ENCODE measurements around the gene CHRNA3.

Gene CHRNA3

GRCh38 chr15:78620527-78621421 lies at the start of gene CHRNA3:
Gene CHRNA3, minus strand, starts transcription at chr15:78620996. Its CDS starts 202 bp downstream, at chr15:78620794.
- Histone ChIP-seq H3K4me3 (peak within 1 kb of the TSS; percentile 9 to 43 (median 16)), H3K27ac (no peak within 1 kb of the TSS)

GRCh38 chr15:78668987-78669386 lies 48.2 kb upstream of the CHRNA3 start:
- Histone ChIP-seq H3K4me3 (no peak overlapping the region), H3K27ac (no peak overlapping the region)

- no peak overlapping the region for H3K27ac ChIP-seq
- no peak overlapping the region for H3K4me3 ChIP-seq
Measured at GRCh38 chr15:78667578-78668236, 46.9 kb upstream of the CHRNA3 start.

GRCh38 chr15:78666010-78666409 lies 45.2 kb upstream of the CHRNA3 start:
- no peak overlapping the region for H3K27ac ChIP-seq
- no peak overlapping the region for H3K4me3 ChIP-seq

- Histone ChIP-seq H3K4me3 (no peak overlapping the region), H3K27ac (no peak overlapping the region)
Measured at GRCh38 chr15:78663703-78664102, 42.9 kb upstream of the CHRNA3 start.

- no peak overlapping the region for H3K27ac ChIP-seq
- no peak overlapping the region for H3K4me3 ChIP-seq
Measured at GRCh38 chr15:78662028-78662427, 41.2 kb upstream of the CHRNA3 start.

GRCh38 chr15:78661001-78661400 lies 40.2 kb upstream of the CHRNA3 start:
- H3K4me3 ChIP-seq: no peak overlapping the region
- no peak overlapping the region for H3K27ac ChIP-seq

- H3K4me3 ChIP-seq: no peak overlapping the region
- no peak overlapping the region for H3K27ac ChIP-seq
Measured at GRCh38 chr15:78660584-78660983, 39.8 kb upstream of the CHRNA3 start.

DNA sequence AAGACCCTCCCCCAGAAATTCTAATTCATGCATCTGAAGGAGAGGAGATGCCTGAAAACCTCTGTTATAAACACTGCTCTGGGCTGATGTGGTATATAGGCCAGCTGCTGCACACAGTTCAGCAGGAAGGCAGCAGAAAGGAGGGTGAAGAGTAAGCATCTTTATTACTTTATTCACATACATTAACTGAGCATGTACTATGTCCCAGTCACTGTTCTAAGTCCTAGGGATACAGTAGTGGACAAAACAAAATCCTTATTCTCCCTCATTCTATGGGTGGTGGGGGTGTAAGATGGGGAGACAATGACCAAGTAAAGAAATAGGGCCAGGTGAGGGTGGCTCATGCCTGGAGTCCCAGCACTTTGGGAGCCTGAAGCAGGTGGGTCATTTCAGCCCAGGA lies 38.0 kb upstream of the CHRNA3 start:
- no peak overlapping the region for H3K4me3 ChIP-seq
- no peak overlapping the region for H3K27ac ChIP-seq

DNA sequence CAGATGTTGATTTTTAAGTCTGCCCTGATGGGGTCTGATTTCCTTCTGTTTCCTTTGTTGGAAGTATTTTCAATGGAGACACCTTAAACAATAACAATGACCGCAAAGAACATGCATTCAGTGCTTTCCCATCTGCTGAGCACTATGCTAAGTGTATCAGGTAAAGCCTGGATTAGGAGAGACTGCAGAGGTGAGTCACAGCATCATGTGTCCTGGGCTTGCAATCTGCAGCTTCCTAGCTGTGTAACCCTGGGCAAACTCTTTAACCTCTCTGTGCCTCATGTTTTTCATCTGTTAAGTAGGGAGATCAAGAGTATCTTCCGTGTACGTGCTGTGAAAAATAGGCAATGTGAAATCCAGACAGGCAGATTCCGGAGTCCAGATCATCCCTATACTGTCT lies 33.5 kb upstream of the CHRNA3 start:
- H3K27ac ChIP-seq: no peak overlapping the region
- no peak overlapping the region for H3K4me3 ChIP-seq

- no peak overlapping the region for H3K27ac ChIP-seq
- no peak overlapping the region for H3K4me3 ChIP-seq
Measured at GRCh38 chr15:78651930-78652615, 31.3 kb upstream of the CHRNA3 start.

DNA sequence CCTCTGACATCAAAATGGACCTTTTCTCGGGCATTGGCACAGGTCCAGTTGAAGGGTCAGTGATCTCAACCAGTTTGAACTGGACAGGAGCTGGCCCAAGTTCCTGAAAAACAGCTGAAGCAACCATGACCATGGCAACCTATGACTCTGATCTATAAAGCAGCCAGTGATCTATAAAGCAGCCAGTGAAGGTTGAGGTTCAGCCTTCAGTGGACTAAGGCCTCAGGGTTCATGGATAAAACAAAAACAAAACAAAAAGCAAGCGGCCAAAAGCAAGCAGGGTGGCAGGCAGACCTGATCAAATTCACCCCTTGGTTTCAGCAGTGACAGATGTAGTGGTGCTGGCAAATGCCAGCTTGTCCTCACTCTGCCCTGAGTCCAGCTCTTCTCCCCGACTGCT lies 30.2 kb upstream of the CHRNA3 start:
- H3K27ac ChIP-seq: no peak overlapping the region
- no peak overlapping the region for H3K4me3 ChIP-seq

DNA sequence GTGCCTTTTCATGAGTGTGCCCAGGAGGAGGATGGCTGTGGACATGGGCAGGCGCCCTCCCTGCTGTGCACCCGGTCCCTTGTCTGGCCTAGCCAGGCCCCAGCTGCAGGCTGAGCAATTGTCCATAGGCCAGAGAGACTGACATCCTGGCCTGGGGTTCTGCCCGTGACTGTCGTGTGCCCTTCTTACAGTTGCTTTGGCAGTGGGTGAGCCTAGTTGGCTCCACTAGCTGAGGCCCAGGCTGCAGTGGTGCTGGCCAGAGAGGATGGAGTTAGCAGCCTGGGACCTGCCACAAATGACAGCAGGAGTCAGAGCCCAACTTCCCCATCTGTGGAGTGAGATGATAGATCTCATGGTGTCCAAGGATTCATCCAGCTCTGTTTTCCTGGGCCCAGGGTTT lies 29.2 kb upstream of the CHRNA3 start:
- Histone ChIP-seq H3K4me3 (no peak overlapping the region), H3K27ac (no peak overlapping the region)

DNA sequence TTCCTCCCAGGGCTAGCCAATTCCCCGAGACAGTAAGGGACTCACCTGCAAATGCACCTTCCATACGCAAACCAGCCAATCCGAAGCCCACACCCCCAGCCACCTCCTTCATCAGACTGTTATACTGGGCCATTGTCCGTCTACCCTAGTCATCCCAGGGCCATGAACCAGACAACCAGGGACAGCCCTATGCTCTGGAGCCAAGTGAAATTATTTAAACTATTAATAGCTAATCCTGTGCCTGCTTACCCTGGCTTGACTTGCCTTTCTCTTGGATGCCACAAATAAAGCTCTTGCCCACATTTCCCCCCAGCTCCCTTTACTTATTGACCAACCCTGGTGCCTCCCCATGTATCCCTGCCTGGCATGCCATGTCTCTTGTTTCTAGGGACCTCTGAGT lies 24.2 kb upstream of the CHRNA3 start:
- H3K4me3 ChIP-seq: no peak overlapping the region
- no peak overlapping the region for H3K27ac ChIP-seq

DNA sequence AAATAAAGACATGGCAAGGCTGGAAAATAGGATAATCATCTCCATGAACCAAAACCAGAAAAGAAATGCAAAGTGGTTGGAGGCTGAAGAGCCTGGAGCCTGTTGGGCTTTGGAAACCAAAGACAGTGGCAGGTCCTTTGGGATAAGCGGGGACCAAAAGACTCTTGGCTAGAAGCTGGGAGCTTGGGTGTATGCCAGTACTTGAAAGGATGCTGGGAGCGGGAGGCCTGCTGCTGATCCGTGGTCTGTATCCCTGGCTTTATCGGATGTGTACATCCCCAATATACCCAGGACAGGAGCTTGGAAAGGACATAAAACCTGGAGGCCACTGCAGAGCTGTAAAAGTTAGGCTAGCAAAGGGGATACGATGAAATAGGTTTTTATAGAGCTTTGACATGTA lies 21.5 kb upstream of the CHRNA3 start:
- Histone ChIP-seq H3K4me3 (no peak overlapping the region), H3K27ac (no peak overlapping the region)

DNA sequence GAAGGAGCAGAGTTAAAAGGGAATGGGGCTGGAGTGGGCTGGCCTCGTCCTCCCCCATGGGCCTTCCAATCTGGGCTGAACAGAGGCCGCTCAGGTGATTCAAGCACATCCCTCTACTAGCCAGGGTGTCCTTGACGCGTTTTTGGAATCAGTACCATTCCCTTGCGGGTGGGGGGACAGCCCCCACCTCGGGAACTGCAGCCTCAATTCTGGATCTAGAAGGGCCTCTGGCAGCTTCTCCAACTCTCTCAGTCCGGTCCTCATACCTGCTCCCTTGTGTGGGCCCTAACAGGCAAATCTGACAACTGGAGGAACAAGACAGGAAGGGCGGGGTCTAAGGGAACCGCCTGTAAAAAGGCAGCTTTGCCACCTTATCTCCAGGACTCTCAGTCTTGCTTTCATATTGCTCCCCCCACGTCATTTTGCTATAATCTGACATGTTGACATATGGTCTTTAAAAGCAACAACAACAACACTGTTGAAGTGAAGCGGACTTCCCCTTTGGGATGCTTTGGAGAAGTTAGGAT lies 21.0 kb upstream of the CHRNA3 start:
- Histone ChIP-seq H3K27ac (no peak overlapping the region), H3K4me3 (no peak overlapping the region)

DNA sequence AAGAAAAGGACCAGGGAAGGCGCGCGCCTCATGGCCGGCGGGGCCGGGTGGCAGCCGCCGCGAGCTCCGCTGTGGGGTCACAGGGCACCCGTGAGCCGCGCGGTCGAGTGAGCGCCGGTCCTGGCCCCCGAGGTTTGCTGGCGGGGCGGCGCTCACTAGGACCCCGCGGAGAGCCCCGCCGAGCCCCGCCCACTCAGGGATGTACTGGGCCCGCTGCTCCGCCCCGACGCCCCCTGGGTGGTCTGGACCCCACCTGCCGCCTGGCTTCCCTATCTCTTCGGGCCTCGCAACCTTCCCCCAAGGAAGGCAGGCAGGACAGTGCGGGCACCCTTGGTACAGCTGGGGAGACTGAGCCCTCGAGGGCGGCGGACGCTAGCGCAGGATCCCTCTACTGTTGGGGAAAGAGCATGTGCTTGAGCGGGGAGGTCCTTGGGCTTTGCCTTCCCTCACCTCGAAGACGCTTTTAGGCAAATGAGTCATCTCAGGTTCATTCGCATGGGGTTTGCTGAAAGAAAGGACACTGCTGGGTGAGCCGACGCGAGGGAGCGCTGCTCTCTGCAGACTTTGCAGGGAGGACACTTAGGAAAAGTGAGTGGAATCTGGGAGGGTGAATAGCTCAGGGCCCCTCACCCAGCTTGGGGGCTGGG lies 20.4 kb upstream of the CHRNA3 start, which contains the start of gene CHRNB4:
Gene CHRNB4 (minus strand): TSS at position 109 of the 647 bp plus-strand sequence. CDS start 77 bp downstream, at position 32.
- peak within 1 kb of the TSS in 3 of 21 experiments; percentile 3 to 56 (median 18) for H3K27ac ChIP-seq
- peak within 1 kb of the TSS in 6 of 7 experiments; percentile 16 to 47 (median 26) for H3K4me3 ChIP-seq

DNA sequence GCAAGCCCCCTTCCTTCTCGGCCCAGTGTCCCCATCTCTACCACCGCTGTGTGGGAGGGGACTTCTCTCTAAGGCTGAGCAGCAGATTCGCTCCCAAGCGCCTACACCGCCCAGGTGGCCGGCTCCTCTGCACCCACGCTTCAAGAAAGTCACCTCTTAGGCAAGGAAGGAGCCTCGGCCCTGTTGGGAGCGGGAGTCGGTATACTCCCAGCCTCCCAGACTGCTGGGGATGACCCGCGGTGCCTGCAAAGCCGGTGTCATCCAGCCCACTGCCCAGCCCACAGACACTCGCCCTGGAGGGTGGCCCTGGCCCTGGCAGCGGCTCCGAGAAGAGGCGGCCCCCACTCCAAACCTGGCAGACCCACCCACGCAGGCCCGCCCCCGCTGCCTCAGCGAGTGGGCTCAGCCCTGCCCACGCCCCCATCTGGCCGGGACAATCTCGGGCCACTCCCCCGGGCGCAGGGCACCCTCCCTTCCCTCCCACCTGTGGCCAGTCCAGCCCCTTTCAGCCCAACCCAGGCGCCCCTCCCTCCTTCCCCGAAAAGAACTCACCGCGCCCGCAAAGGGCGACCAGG lies 19.8 kb upstream of the CHRNA3 start:
- peak overlapping the region in 3 of 21 experiments; percentile 3 to 56 (median 18) for H3K27ac ChIP-seq
- H3K4me3 ChIP-seq: peak overlapping the region in 6 of 7 experiments; percentile 16 to 47 (median 26)

GRCh38 chr15:78638658-78639314 lies 18.0 kb upstream of the CHRNA3 start:
- Histone ChIP-seq H3K27ac (no peak overlapping the region), H3K4me3 (no peak overlapping the region)
